ENCODE results near the gene INSC. TPM values are rescaled to one million over a fixed set of nuclear protein-coding genes. Genes with fewer than 3 reads are reported as not detected.

INSC gene
- total RNA-seq, 1 experiment from 2014 or later = not detected

DNA sequence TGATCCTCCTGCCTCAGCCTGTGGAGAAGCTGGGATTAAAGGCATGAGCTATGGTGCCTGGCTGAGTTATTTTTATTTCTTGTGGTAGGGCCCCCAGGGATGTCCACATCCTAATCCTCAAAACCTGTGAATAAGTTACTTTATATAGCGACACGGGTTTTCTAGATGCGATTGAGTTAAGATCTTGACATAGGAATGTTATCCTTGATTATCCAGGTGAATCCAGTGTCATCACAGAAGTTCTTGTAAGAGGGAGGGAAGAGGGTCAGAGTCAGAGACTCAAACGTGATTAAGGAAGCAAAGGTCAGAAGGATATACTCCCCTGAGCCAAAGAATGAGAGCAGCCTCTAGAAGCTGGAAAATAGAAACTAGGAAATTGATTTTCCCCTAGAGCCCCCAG lies 117.8 kb downstream of the INSC start:
- no peaks in the 10 kb centered on the region for H3K4me1 ChIP-seq
- no peaks in the 10 kb centered on the region for H3K36me3 ChIP-seq (ENCODE audit: control insufficient read depth, insufficient read depth, low read length)
- intact Hi-C loops (cut with micrococcal nuclease; ENCODE audit: unreplicated experiment) = no loop called here
- Mint-ChIP-seq H3K27me3 (ENCODE audit: insufficient read depth, unreplicated experiment) (peaks cover 5% of the 10 kb centered on the region), H3K9me3 (ENCODE audit: unreplicated experiment) (no peaks in the 10 kb centered on the region), H3K36me3 (ENCODE audit: insufficient read depth, unreplicated experiment) (no peaks in the 10 kb centered on the region), H3K4me3 (ENCODE audit: unreplicated experiment) (no peak overlapping the region), H3K27ac (ENCODE audit: unreplicated experiment) (no peak overlapping the region), H3K4me1 (ENCODE audit: low read depth, unreplicated experiment) (no peaks in the 10 kb centered on the region)
- no TSS peak for BruUV-seq (replicated peaks)
- DNase-seq = no peak
- no peaks in the 10 kb centered on the region for H3K9me3 ChIP-seq
- ChIA-PET POLR2A (no interaction called here), CTCF (no interaction called here)
- H3K27me3 ChIP-seq (replicated peaks; ENCODE audit: control insufficient read depth, insufficient read depth, low read length) = no peaks in the 10 kb centered on the region
- TF ChIP-seq CTCF (IDR thresholded peaks at IDR 0.05; ENCODE audit: insufficient read depth in 1 of 2, low read depth in 1 of 2, low read length in 1 of 2, severe bottlenecking in 1 of 2, unreplicated experiment in 1 of 2) = no peak
- no peak overlapping the region for H3K4me3 ChIP-seq (ENCODE audit: low read depth, low read length)

DNA sequence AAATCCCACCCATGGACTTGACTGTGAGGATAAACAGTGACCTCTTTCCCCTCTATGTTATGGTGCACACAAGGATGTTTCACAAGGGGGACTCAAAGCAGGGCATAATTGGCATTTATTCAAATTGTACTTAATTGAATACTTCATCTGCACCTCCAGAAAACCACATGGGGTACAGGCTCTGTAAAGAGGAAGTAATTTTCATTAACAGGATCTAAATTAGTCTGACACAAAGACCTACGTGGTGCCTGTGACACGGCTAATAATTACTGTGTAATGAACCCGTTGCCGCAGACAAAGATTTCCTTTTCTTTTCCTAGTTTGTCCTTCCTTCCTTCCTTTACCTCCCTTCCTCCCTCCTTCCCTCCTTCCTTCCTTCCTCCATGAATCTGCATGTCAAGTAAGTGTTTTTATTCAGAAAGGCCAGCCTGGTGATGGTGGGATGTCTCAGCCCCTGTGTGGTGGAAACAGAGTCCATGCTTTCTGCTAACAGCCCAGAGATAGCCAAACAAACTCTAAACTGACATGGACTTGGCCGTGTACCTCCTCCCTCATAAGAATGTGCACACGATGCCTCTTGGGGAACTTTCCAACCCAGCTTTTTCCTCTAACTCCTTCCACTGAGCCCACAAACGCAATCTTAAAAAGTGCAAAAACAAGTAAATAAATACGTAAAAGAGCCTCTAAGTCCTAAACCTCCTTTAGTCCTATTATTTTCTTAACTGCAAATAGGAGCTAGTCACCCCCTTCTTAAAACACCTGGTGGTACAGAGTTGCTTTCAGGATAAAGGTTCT lies 118.8 kb downstream of the INSC start:
- Mint-ChIP-seq H3K27ac (ENCODE audit: unreplicated experiment) (no peak overlapping the region), H3K4me1 (ENCODE audit: low read depth, unreplicated experiment) (no peaks in the 10 kb centered on the region), H3K36me3 (ENCODE audit: insufficient read depth, unreplicated experiment) (no peaks in the 10 kb centered on the region), H3K9me3 (ENCODE audit: unreplicated experiment) (no peaks in the 10 kb centered on the region), H3K27me3 (ENCODE audit: insufficient read depth, unreplicated experiment) (peaks cover 5% of the 10 kb centered on the region), H3K4me3 (ENCODE audit: unreplicated experiment) (no peak overlapping the region)
- H3K27me3 ChIP-seq (replicated peaks; ENCODE audit: control insufficient read depth, insufficient read depth, low read length) = no peaks in the 10 kb centered on the region
- no peaks in the 10 kb centered on the region for H3K36me3 ChIP-seq (ENCODE audit: control insufficient read depth, insufficient read depth, low read length)
- no peak for TF ChIP-seq CTCF (IDR thresholded peaks at IDR 0.05; ENCODE audit: insufficient read depth in 1 of 2, low read depth in 1 of 2, low read length in 1 of 2, severe bottlenecking in 1 of 2, unreplicated experiment in 1 of 2)
- CTCF ChIA-PET = no interaction called here
- no TSS peak for BruUV-seq (replicated peaks)
- no peak for DNase-seq
- no peak overlapping the region for H3K4me3 ChIP-seq (ENCODE audit: low read depth, low read length)
- no peaks in the 10 kb centered on the region for H3K9me3 ChIP-seq
- no peaks in the 10 kb centered on the region for H3K4me1 ChIP-seq
- POLR2A ChIA-PET = no interaction called here
- intact Hi-C loops (cut with micrococcal nuclease; ENCODE audit: unreplicated experiment) = no loop called here

DNA sequence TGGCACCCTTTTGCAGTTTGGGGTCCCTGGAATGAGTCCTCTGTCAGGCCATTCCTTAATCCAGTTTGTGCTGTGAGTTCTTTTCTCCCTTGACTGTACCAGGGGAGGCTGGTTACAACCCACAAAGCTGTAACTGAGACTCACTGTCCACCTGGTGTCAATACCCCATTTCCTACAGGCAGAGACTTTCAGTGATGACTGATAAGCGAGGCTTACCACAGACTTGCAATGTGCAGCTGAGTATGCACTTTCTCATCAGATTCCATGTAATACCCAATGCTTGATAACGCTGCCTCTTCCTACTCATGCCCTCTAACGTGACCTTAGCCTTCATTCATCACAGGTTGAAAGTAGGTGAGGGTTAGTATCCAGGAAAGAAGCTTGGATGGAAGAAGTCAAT lies 120.1 kb downstream of the INSC start:
- POLR2A ChIA-PET = no interaction called here
- H3K4me1 ChIP-seq = no peaks in the 10 kb centered on the region
- BruUV-seq (replicated peaks) = no TSS peak
- Mint-ChIP-seq H3K27me3 (ENCODE audit: insufficient read depth, unreplicated experiment) (peaks cover 7% of the 10 kb centered on the region), H3K4me3 (ENCODE audit: unreplicated experiment) (no peak overlapping the region), H3K9me3 (ENCODE audit: unreplicated experiment) (no peaks in the 10 kb centered on the region), H3K4me1 (ENCODE audit: low read depth, unreplicated experiment) (no peaks in the 10 kb centered on the region), H3K36me3 (ENCODE audit: insufficient read depth, unreplicated experiment) (no peaks in the 10 kb centered on the region), H3K27ac (ENCODE audit: unreplicated experiment) (no peak overlapping the region)
- H3K36me3 ChIP-seq (ENCODE audit: control insufficient read depth, insufficient read depth, low read length) = no peaks in the 10 kb centered on the region
- H3K27me3 ChIP-seq (replicated peaks; ENCODE audit: control insufficient read depth, insufficient read depth, low read length) = no peaks in the 10 kb centered on the region
- intact Hi-C loops (cut with micrococcal nuclease; ENCODE audit: unreplicated experiment) = no loop called here
- H3K9me3 ChIP-seq = no peaks in the 10 kb centered on the region
- CTCF ChIA-PET = no interaction called here
- no peak for DNase-seq
- H3K4me3 ChIP-seq (ENCODE audit: low read depth, low read length) = no peak overlapping the region
- no peak for TF ChIP-seq CTCF (IDR thresholded peaks at IDR 0.05; ENCODE audit: insufficient read depth in 1 of 2, low read depth in 1 of 2, low read length in 1 of 2, severe bottlenecking in 1 of 2, unreplicated experiment in 1 of 2)
